ENCODE measurements around the gene SPON1. TPM values are rescaled to one million over a fixed set of nuclear protein-coding genes. Genes with fewer than 3 reads are reported as not detected.

SPON1 gene
- total RNA-seq, 1 experiment from 2014 or later = 0.20 TPM

GRCh38 chr11:14190992-14191778 lies 228.7 kb downstream of the SPON1 start:
- Histone ChIP-seq H4K20me1 (ENCODE audit: control insufficient read depth, insufficient read depth, insufficient read length) (no peaks in the 10 kb centered on the region), H3K14ac (ENCODE audit: insufficient read depth, low read length) (no peak overlapping the region), H4K8ac (replicated peaks; ENCODE audit: insufficient read length, low read depth, low read length) (no peak overlapping the region), H2AFZ (ENCODE audit: low read length) (no peak overlapping the region), H3K79me2 (ENCODE audit: insufficient read depth, low read length) (no peaks in the 10 kb centered on the region), H3K4ac (ENCODE audit: low read depth, low read length) (no peak overlapping the region), H3K23me2 (ENCODE audit: insufficient read length, low read depth, low read length, poor library complexity, severe bottlenecking) (no peaks in the 10 kb centered on the region), H2BK20ac (ENCODE audit: low read depth, low read length, poor library complexity, severe bottlenecking) (no peak overlapping the region), H3K27me3 (ENCODE audit: insufficient read depth, low read length) (no peaks in the 10 kb centered on the region), H3K79me1 (ENCODE audit: insufficient read depth, low read depth, low read length, poor library complexity, severe bottlenecking) (no peaks in the 10 kb centered on the region), H3K9me3 (ENCODE audit: control insufficient read depth, low read depth, low read length) (no peaks in the 10 kb centered on the region), H3K23ac (ENCODE audit: insufficient read length, low read depth, low read length) (no peak overlapping the region), H2AK5ac (ENCODE audit: insufficient read length, low read length) (no peak overlapping the region), H2BK12ac (ENCODE audit: insufficient read length, low read depth, low read length) (no peak overlapping the region), H2BK15ac (ENCODE audit: low read depth, low read length) (no peak overlapping the region), H3T11ph (ENCODE audit: low read length) (no peak overlapping the region), H4K91ac (ENCODE audit: insufficient read length, low read depth, low read length) (no peak overlapping the region), H2BK120ac (ENCODE audit: low read depth, low read length, poor library complexity, severe bottlenecking) (no peak overlapping the region), H4K5ac (ENCODE audit: insufficient read length, low read depth, low read length) (no peak overlapping the region), H3K4me1 (ENCODE audit: insufficient read depth, low read length) (no peaks in the 10 kb centered on the region), H3K4me2 (ENCODE audit: insufficient read depth, insufficient read length, low read length) (no peak overlapping the region), H3K9ac (ENCODE audit: extremely low read depth, insufficient read length, low read length) (no peak overlapping the region), H3K18ac (ENCODE audit: insufficient read length, low read depth, low read length) (no peak overlapping the region), H2BK5ac (ENCODE audit: insufficient read length, low read length) (no peak overlapping the region), H3K56ac (ENCODE audit: insufficient read length, low read depth, low read length) (no peak overlapping the region), H3K27ac (ENCODE audit: insufficient read length, low read depth, low read length) (no peak overlapping the region)
- peak; percentile 35; the same call in 2 of the 3 replicates for TF ChIP-seq CTCF (conservative IDR thresholded peaks at IDR 0.05)
- no peaks in the 10 kb centered on the region; the same call in none of the 2 replicates for H3K27me3 Mint-ChIP-seq (ENCODE audit: low read depth)
- no peaks in the 10 kb centered on the region for H3K9me3 Mint-ChIP-seq
- DNase-seq = no peak
- H3K27ac Mint-ChIP-seq = no peak overlapping the region; a peak in 1 of 7 replicates
- WGBS (ENCODE audit: extremely low coverage, insufficient read length, low lambda C conversion rate) = no CpG with 5 or more reads among the region's 6 CpGs
- H3K4me3 Mint-ChIP-seq = no peak overlapping the region
- H3K36me3 Mint-ChIP-seq (ENCODE audit: insufficient read depth in 1 of 3, low read depth in 3 of 3) = no peaks in the 10 kb centered on the region; a peak in 1 of 7 replicates
- H3K4me1 Mint-ChIP-seq = peaks cover 12 to 17% of the 10 kb centered on the region in 2 experiments

All from H9 (cell line).